NB4 (cell line): ENCODE results near the gene CYB561D2.

Source experiments
- MYC ChIP-seq: IDR thresholded peaks from 2 replicates; pipeline ENCODE4 v1.6.1; 2011; ENCODE audit warnings: low read depth, low read length
- POLR2A ChIP-seq: IDR thresholded peaks from 2 replicates; pipeline ENCODE4 v1.6.1; 2011; ENCODE audit warnings: mild to moderate bottlenecking; ENCODE audit not compliant: insufficient read length; ENCODE audit errors: extremely low read depth
- TF ChIP-seq, protein P1 (sequence below): IDR thresholded peaks from one replicate; pipeline ENCODE4 v1.5.1; 2012; ENCODE audit warnings: low read depth, low read length

DNA sequence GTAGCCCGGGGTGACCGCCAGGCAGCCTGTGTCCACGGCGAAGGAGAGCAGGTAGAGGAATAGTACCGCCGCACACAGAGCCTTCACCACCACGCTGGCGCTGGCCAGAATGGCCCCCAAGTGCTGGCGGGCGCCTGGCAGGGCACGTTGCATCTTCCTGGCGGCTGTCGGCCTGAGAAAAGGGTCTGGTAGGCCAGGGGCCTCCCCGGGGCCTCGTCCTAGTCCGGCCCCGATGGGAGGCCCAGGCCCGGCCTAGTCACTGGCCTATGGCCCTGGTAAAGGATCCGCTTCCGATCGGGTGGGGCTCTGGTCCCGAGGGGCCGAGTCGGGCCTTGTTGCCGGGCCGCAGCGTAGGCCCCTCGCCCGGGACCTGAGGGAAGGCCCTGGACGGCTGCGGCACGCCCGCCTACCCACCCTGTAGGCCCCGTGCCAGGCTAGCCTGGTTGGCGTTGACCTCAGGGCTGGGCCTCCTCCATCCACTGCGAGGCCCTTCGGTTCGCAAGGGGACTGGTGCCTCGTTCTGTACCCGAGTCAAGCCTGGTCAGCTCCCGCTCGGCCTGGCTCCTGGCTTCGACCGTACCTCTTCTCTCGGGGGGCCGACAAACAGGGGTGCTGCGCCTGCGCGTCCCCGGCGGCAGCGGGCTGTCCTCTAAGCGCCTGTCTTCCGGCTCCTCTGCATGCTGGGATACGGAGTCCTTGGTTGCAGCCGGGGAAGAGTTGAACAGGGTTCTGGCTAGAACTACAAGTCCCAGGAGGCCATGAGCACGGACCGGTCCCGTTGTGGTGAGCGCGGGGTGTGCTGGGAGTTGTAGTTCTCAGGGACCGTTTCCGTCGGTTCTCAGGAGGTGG lies 8.5 kb downstream of the CYB561D2 start, which contains the start of gene TMEM115:
- peak; percentile 57 for TF ChIP-seq MYC
- TF ChIP-seq, protein P1, sequence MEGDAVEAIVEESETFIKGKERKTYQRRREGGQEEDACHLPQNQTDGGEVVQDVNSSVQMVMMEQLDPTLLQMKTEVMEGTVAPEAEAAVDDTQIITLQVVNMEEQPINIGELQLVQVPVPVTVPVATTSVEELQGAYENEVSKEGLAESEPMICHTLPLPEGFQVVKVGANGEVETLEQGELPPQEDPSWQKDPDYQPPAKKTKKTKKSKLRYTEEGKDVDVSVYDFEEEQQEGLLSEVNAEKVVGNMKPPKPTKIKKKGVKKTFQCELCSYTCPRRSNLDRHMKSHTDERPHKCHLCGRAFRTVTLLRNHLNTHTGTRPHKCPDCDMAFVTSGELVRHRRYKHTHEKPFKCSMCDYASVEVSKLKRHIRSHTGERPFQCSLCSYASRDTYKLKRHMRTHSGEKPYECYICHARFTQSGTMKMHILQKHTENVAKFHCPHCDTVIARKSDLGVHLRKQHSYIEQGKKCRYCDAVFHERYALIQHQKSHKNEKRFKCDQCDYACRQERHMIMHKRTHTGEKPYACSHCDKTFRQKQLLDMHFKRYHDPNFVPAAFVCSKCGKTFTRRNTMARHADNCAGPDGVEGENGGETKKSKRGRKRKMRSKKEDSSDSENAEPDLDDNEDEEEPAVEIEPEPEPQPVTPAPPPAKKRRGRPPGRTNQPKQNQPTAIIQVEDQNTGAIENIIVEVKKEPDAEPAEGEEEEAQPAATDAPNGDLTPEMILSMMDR, result no peak
- peak; percentile 50 for TF ChIP-seq POLR2A
